GM12801 (cell line): Measurements from ENCODE around the gene IL20RA.

Source experiments
- CTCF ChIP-seq: IDR thresholded peaks from one replicate; pipeline ENCODE4 v1.5.1; 2011; ENCODE audit warnings: control low read depth; ENCODE audit not compliant: insufficient read length; ENCODE audit errors: extremely low read depth

IL20RA gene

GRCh38 chr6:137058037-137058436, 13.3 kb upstream of the IL20RA start:
- no peak for TF ChIP-seq CTCF

- TF ChIP-seq CTCF, result no peak
Measured at GRCh38 chr6:137056121-137056880, 11.5 kb upstream of the IL20RA start.

- TF ChIP-seq CTCF, result no peak
Measured at GRCh38 chr6:137051790-137052472, 7.2 kb upstream of the IL20RA start.

- no peak for TF ChIP-seq CTCF
Measured at GRCh38 chr6:137049095-137049494, 4.3 kb upstream of the IL20RA start.

- no peak for TF ChIP-seq CTCF
Measured at GRCh38 chr6:137046871-137047412, 2.2 kb upstream of the IL20RA start.

GRCh38 chr6:137045222-137045789, 541 bp upstream of the IL20RA start:
- TF ChIP-seq CTCF, result no peak

- TF ChIP-seq CTCF, result no peak
Measured at GRCh38 chr6:137043710-137044365, 927 bp downstream of the IL20RA start.
